HG03439 (cell line): ENCODE data around the gene C10orf90.

Source experiments
- ATAC-seq: cut with Tn5 transposase; IDR thresholded peaks from one replicate; pipeline ENCODE4 v1.9.1; 2021; ENCODE audit warnings: mild to moderate bottlenecking, moderate library complexity; ENCODE audit not compliant: unreplicated experiment

C10orf90 gene

DNA sequence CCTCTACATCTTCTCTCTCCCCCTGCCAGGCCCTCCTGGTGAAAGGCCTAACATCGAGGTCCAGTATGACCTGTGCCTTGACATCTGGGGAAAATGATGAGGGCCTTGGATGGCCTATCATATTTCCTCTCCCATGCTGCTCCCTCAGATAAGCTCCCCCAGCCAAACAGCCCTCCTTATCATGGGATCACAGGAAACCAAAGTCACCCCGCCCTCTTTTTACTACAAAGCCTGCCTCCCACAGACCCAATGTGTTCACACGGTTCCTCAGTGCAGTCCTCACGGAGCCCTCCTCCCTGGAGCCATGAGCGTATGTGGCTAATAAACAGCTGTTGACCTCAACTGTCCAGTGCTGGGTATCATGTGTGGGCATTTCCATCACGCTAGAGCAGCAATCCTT is 32.0 kb downstream of the C10orf90 start:
- ATAC-seq = no peak

DNA sequence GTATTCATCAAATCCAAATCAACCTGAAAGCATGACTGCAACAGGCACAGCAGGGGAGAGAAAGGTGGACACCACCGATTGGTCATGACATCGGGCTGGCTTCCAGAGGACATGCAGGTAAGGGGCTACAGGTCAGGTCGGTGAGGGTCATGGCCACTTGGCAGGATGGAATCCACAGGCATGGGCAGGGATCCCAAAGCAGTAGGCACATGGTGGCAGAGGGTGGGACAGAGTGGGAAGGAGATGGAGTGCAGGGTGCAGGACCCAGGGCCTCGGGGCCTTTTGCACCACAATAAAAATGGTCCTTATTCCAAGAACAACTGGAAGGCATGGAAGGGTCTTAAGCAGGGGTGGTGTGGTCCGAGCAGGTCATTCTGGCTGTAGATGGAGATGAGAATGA is 33.0 kb downstream of the C10orf90 start:
- no peak for ATAC-seq

DNA sequence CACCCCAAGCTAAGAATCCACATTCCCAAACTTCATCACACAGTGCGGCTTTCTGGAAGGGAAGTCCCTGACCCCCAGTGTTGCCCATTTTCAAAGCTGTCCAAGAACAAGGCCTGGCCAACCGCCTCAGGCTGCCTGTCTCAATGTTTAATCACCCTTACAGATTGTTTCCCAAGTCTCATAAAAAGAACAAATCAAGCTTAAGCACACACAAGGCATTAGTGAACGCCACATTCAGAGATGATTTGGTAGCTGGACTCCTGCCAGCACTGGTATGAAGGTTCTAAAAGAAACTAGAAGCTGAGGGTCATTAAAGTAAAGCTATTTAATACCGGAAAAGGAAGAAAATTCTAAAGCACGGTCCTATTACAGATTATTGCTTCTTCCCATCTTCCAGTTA is 35.6 kb downstream of the C10orf90 start:
- no peak for ATAC-seq

DNA sequence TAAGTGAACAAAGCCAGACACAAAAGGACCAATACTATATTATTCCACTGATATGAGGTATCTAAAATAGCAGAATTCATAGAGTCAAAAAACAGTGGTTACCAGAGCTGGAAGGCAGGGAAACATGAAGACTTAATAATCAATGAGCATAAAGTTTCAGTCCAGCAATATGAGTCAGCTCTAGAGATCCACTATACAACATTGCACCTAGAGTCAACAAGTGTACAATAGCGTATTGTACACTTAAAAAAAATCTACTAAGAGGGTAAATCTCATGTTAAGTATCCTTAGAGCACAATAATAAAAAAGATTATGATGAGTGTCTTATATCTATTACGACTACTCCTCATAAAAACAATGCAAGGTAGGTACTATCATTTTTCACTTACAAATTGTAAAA is 36.1 kb downstream of the C10orf90 start:
- no peak for ATAC-seq

DNA sequence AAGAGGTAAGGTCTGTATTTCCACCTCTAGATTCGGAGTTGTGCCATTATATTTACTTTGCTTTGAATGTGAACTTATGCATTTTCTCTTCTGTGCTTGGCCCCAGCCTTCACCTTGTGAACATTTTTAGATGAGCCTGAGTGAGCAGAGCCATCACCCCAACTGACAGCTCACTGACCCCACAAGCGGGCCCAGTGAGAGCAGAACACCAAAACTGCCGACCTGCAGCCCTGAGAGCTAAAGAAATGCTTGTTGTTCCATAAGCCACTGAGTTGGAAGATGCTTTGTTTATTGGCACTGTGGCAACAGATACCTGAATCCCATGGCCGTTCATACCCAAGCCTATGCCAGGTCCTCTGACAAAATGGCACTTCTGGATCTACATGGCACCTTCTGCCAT is 37.8 kb downstream of the C10orf90 start:
- no peak for ATAC-seq

DNA sequence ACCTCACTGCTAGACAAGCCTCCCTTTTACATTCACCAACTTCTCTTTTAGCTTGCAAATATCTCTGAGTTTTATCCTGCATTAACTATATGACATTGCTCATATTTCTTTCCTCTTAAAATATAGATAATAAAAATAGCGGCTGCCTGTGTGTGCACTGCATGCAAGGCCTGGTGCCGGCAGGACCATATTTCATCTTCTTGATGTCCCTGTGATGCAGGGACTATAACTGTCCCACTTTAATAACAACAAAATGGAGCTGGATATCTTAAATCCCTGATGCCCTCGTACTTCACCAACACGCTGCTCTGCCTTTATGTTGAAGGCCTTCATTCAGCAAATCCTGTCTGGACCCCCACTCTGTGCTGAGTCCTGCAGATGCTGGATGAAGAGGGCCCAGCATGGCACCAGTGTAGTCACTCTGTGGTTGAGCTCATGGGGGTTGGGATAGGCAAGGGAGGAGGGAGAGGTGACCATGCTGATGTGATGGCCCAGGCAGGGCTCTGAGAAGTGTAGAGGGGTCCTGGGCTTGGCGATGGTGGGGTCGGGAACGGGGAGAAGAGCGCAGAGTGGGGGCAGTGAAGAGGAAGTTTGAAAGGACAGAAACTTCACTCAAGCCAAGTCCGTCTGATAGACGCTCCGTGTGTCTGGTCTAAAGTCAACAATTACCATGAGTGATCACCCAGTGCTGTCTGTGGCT is 40.4 kb downstream of the C10orf90 start:
- no peak for ATAC-seq

DNA sequence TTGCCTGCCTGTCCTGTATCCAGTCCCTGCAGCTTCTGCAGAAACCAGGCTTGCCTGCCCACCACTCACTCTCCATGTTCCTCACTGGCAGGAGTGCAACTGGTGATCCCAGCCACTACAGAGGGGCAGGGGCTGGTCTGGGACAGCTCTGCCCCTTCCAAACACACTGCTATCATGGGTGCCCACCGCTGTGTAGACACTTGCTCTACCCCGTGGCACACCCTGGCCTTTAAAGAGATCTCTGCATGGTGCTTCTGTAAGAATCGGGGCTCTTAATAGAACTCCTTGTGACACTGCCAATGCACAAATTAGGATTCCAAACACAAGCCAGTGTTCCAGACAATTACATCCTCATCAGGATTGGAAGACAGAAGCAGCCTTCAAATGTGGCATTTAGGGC is 41.7 kb downstream of the C10orf90 start:
- no peak for ATAC-seq

DNA sequence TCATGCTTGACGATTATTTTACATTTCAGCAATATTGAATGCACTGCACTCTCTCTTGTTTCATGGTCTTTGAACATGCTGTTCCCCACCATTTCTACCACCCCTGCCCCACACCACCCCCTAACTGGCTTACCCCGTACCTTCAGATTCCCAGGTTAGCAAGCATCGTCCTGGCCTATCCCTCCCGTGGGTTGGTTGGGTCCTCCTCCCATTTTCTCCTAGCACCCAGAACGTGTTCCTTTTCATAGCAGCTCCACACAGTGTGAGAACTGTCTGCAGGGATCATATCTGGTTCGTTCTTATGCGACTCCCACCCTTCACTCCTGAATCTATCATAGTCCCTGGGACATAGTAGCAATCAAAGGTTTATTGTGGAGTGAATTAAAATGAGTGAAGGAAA is 48.6 kb downstream of the C10orf90 start:
- no peak for ATAC-seq

DNA sequence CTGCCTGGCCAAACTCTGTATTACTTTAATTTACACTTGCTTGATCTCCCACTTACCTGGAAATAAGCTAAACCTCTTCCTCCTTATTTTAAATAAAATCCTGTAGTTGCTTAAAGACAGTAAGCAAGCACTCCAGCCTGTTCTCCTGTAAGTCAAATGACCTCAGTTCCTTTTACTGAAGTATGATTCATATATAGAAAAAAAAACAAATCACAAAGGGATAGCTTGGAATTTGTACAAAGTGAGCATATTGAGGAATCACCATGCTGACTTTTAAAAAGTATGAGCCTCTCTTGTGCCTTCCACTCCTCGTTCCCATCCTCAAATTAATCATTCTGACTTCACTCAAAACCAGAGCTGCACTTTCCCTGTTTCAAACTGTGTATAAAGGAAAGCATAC is 52.0 kb downstream of the C10orf90 start:
- no peak for ATAC-seq

DNA sequence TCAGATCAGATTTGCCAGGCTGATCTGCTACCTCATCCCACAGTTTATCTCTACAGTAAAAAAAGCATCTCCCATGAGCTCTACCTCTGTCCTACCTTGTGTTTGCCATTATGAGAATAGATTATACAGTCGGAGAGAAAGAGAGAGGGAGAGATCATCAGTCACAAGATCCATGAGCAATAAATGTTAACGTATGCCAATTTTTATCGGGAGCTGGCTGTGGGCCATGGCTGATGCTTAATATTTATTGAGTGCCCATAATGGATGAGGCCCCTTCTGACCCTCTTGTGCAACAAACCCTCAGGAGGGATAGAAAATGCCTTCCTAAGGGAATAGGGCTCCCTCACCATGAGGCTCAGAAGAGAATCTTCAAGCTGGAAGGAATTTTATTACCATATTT is 52.8 kb downstream of the C10orf90 start:
- ATAC-seq = no peak

DNA sequence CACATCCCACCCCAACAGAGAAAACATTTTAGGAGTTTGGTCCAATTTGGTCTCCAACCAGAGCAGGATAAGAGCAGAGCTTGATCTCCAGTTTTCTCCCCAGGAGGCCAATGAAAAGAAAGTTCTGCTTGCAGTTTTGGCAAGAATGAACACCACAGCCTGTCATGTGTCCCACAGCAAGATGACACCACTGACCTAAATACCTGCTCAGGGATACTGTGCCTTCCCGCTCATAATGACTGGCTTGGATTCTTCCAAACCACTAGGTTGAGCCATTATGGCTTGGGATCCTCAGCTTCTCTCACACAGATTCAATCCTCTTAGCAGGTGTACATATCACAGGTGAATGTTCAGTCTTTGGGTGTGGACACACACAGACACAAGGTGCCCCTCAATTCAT is 53.3 kb downstream of the C10orf90 start:
- no peak for ATAC-seq

DNA sequence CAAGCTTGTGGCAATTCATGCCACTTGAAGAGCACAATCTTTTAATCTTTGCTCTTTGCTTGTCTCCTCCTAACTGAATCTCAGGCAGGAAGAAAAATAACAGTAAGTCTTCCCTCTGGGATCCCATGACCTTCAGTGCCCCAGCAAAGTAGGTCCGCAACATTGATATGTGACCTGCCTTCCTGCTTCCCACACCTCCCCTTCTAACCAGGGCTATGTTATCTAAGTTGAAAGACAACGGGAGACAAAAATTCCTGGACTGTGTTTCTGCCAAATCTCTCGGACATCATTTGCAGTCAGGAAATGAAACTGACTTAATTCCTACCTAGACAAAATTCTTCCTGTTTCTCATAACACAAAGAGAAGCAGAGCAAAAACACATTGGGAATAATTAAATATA is 53.8 kb downstream of the C10orf90 start:
- ATAC-seq = no peak

DNA sequence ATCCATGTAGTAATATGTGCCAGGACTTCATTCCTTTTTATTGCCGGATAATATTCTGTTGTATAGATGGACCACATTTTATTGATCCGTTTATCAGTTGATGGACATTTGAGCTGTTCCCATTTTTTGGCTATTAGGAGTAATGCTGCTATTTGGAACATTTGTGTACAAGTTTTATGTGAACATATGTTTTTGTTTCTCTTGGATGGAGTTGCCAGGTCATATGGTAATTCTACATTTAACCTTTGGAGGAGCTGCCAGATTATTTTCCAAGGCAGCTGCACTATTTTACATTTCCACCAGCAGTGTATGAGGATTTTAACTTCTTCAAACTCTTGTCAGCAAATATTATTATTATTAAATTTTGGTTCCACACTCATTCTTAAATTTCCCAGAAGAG is 59.2 kb downstream of the C10orf90 start:
- no peak for ATAC-seq

DNA sequence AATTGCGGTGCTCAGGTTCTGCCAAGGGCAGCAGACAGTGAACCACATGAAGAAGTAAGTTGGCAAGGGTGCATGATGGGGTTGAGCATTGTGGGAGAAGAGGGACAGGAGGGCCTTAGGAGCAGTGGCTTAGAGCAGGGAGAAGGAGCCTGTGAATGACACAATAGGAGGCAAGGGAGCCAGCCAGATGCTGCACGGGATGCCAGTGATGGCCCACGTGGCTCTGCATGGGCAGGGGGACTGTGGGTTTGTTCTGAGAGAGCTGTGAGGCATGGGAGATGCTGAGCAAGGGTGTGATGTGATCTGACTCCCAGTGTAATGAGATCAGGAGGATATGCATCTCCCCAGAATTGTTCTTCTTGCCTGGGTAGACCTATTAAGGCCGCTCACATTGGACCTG is 60.9 kb downstream of the C10orf90 start:
- ATAC-seq = no peak

DNA sequence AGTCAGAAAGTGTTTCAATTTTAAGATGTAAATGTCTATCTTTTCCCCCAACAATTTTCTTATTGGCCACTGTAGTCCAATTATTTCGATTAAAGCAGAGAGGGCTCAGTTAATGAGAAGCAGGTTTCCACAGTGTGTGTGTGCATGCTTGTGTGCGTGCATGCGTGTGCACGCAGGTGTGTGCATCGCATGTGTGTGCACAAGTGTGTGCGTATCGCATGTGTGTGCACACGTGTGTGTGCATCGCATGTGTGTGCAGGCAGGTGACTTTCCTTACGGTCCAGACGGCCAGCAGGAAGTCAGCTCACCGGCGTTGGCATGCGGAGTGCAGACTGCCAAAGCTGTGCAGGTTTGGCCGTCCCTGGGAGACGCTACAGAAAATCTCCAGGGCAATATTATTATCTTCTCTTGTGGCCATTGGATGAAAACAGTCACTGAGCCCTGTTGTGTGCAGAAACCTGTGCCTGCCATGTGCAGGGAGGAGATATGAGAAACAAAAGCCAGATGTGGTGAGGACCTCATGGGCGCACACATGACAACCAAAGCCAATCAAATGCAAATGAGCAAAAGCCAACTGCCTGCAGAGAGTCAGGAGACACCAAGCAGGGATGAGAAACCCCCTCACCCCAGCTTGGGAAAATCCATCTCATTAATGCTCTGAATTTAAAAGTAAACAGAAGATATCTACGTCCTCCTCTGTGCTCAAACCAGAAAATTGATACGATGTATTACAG is 70.4 kb downstream of the C10orf90 start:
- no peak for ATAC-seq

DNA sequence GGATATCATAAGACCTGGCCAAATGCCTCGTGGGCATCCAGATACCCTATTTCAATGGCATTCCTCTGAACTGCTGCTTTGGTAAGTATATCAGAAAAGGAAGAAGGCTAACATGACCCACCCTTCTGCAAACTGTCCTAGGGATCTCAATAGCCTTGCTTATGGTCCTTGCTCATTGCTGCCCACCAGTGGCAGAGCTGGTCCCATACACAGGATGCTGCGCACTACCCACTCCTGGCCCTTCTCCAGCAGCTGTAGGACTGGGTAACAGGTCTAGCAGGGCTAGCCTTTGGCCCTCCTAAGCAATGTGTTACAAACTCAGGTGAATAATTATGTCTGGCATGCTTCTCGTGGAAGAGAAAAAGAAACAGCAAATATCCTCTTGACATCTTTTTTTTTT is 72.5 kb downstream of the C10orf90 start:
- no peak for ATAC-seq

DNA sequence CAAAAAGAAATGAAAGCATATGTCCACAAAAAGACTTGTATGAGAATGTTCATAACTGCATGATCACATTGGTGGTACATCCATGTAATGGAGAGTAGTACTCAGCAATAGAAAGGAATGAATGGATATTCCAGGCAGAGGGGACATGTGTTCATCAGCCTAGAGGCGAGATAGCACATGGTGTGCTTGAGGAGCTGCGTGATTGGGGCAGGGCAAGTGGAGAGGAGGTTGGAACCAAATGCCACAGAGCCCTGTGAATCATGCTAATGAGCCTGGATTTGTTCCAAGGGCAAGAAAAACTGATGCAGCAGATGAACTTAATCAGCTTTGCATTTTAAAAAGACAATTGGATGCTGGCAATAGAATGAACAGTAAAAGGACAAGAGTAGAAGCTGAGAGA is 73.3 kb downstream of the C10orf90 start:
- no peak for ATAC-seq

DNA sequence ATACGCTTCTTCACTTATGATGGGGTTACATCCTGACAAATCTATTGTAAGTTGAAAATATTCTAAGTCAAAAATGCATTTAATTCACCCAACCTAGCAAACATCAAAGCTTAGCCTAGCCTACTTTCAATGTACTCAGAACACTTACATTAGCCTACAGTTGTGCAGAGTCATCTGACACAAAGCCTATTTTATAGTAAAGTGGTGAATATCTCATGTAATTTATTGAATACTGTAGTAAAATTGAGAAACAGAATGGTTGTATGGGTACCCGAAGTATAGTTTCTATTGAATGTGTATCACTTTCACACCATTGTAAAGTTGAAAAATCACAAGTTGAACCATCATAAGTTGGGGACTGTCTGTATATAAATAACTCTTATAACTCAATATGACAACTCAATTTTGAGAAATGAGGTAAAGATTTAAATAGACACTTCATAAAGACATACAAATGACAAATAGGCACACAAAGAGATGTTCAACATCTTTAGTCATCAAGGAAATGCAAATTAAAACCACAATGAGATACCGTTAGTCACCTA is 73.9 kb downstream of the C10orf90 start:
- ATAC-seq = no peak

DNA sequence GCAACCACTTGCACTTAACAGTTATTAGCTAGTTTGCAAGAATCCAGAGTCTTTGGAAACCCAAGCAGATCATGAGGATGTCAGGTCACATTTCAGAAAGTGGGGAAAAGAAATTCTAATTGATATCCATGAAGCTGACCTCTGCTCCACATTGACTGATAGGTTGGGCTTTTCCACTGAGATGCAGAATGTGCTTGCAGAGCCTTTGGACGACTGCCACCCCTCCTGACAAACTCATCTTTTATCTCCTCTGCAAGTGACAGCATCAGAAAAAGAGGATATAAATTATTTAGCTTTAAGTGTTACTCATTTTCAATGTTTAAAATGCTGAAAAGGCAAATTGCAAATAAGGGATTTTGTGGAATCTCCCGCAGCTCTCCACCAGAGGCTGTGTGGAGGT is 75.3 kb downstream of the C10orf90 start:
- no peak for ATAC-seq

DNA sequence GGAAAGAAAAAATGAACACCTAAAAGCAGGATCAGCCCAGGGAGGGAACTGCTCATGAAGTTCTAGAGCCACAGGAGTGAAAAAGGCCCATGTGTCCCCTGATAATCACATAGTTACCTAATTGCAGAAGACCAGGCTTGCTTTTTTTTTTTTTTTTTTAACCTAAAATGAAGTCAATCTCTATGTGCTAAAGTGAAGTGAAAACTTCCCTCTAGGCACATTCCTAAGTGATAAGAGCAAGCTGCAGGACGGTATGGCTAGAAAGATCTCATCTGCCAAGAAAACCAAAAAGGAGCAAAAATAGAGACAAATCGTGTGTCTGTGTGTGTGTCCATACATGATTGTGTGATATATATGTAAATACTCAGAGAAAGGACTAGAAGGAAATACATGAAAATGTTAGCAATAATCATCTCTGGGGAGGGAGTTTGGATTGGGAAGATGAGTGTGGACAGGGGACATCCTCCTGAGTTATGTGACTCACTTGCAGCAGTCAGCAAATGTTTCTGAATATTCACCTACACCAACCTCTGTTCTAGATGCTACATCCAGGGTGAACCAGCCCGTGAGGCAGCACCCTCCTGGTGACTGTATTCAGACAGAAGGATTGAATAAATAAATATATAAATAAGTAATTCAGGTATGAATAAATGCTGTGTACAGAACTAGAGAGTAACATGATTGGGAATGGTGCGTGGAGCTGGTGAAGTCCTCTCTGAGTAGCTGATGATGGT is 76.4 kb downstream of the C10orf90 start:
- ATAC-seq = no peak

DNA sequence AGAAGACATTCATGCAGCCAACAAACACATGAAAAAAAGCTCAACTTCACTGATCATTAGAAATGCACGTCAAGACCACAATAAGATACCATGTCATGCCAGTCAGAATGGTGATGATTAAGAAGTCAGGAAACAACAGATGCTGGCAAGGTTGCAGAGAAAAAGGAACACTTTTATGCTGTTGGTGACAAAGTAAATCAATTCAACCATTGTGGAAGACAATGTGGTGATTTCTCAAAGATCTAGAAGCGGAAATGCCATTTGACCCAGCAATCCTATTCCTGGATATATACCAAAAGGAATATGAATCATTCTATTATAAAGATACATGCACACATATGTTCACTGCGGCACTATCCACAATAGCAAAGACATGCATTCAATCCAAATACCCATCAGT is 77.6 kb downstream of the C10orf90 start:
- no peak for ATAC-seq

DNA sequence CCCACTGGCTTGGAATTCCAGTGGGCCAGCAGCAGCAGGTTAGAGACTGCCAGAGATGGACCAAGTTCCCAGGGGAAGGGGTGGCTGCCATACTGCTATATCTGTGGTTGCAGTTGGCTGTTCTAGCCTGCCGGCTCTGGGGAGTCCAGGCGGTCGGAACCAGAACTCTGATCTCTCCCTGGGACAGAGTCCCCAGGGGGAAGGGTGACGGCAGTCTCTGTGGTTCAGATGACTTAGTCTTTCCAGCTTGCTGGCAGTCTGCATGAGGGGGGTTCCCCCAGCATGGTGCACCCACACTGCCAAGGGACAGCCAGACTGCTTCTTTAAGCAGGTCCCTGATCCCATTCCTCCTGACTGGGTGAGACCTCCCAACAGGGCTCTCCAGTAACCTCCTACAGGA is 82.5 kb downstream of the C10orf90 start:
- ATAC-seq = no peak
